Middle frontal gyrus (tissue), 1 donor: ENCODE results near the gene RC3H2.
"Not testable (repeated sequence)": the region's sequence is repeated elsewhere in the genome, so short reads cannot be mapped to it uniquely, and the experiment has no call there.

Experiments used
- DNase-seq: peaks from one replicate; pipeline ENCODE4 v3.0.0-alpha.2; 2015; ENCODE audit warnings: low spot score; ENCODE audit errors: extremely low spot score

RC3H2 gene

DNA sequence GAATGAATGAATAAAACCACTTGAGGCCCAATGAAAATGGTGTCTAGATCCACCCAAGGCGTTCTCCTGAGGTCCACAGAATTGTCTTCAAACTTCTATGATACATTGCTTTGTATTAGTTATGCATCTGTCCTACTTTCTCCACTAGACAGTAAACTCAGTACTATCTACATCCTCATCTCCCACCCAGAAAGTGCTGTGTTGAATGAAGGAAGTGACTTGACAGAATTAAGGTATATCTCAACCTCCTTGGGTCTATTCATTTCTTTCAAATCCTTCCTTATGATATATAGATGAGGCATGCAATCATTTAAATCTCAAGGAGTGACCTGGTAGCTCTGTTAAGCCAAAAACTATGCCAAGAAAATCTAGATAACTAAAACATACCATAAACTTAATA is 61.0 kb downstream of the RC3H2 start:
- no peak for DNase-seq

DNA sequence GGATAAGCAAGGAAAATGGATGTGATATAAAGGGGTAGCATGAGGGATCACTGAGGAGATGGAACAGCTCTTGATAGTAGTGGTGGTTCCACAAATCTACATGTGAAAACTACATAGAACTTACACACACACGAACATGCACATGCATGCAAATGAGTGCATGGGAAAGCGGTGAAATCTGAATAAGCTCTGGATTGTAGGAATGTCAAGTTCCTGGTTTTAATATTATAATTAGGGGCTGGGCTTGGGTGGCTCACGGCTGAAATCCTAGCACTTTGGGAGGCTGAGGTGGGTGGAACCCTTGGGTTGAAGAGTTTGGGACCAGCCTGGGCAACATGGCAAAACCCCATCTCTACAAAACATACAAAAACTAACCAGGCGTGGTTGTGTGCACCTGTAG is 63.7 kb downstream of the RC3H2 start:
- no peak for DNase-seq

- DNase-seq, result not testable (repeated sequence)
Observed at GRCh38 chr9:122838441-122838840, 66.7 kb downstream of the RC3H2 start.

DNA sequence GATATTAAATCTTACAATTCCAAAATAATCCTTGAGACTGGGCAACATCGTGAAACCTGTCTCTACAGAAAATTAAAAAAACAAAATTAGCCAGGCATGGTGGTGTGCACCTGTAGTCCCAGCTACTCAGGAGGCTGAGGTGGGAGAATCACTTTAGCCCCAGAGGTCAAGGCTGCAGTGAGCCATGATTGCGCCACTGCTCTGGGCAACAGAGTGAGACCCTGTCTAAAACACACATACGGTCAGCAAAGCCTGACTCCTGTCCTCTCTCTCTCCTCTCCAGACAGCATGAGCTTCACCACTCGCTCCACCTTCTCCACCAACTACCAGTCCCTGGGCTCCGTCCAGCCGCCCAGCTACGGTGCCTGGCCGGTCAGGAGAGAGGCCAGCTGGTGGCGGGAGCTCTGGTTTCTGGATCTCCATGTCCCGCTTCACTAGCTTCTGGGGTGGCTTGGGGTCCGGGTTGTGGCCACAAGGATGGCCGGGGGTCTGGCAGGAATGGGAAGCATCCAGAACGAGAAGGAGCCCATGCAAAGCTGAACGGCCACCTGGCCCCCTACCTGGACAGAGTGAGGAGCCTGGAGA is 67.8 kb downstream of the RC3H2 start:
- no peak for DNase-seq

DNA sequence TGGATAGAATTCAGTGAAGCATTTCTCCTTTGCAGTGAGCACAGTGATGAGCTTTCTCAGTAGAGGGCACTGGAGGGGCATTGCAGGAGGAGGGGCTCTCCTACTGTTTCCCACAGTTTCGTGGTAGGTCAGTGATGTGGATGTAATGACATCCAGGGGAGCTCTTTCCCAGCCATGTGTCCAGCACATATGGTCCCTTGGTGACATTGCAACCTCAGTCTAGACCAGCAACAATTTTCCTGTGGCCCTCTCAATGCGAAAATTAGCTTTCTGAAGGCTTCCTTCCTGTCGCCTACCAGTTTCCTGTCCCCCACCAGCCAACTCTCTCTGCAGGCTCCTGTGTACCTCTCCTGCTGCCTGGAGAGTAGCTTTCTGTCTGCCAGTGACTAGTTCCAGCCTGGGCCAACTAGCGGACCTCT is 69.8 kb downstream of the RC3H2 start:
- no peak for DNase-seq

DNA sequence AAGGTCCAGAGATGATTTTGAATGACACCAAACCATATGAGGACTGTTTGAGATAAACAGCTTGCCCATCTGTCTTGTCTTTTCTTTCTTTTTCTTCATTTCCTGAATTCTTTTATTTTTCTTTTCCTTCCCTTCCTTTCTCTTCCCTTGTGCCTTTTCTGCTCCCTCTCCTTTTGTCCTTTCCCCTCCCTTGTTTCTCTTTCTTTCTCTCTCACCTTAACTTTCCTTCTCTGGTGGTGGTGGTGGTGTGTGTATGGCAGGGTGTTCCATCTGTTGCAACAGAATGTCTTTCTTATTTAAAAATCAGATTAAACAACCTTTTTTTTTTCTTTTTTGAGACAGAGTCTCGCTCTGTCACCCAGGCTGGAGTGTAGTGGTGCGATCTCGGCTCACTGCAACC is 73.0 kb downstream of the RC3H2 start:
- no peak for DNase-seq

GRCh38 chr9:122828965-122829284 is 76.2 kb downstream of the RC3H2 start:
- not testable (repeated sequence) for DNase-seq

DNA sequence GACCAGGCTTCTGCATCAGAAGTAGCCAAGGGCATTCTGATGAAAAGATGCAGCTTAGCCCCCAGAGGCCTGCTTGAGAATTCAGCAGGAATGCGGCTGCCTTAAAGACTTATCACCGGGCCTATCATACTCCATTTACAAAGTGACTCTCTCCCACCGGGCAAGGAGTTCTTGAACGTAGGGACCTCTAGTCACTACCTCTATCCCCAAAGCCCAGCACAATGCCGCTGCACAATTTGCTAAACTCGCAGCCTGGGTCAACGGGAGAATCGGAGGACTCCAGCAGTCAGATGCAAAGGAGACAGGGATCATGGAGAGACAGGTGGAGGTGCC is 77.4 kb downstream of the RC3H2 start:
- DNase-seq, result no peak

DNA sequence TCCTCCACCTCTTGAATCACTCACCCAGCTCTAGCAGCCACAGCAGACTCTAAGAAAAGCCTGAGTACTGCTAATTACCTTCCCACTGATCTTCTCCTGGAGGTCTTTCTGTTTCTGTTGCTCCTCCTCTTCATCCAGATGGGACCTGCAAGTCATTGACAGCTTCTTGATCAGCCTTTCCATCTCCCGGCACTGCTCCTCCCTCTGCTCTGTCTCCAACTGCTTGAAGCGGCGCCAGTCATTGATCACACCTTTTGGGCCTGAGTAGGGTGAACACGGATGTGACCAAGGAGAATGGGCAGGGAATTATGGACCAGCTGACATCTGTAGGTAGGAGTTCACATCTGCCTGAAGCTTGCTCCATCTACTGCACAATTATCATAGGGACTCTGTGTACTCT is 82.2 kb downstream of the RC3H2 start:
- no peak for DNase-seq

DNA sequence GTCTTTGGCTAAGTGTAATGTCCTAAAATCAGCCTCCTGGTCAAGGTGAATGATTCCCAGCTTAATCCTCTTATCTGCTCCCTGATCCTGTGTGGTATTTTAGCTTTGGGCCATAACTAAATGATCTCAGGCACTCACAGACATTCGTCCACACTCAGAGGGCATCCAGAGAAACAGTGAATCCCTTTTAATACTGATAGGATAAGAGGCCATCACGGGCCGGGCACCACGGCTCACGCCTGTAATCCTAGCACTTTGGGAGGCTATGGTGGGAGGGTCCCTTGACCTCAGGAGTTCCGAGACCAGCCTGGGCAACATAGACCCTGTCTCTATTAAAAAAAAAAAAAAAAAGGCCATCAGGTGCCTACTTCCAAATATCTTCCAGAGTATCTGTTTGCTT is 83.1 kb downstream of the RC3H2 start:
- DNase-seq, result no peak

GRCh38 chr9:122821278-122821943 is 83.7 kb downstream of the RC3H2 start:
- no peak for DNase-seq

DNA sequence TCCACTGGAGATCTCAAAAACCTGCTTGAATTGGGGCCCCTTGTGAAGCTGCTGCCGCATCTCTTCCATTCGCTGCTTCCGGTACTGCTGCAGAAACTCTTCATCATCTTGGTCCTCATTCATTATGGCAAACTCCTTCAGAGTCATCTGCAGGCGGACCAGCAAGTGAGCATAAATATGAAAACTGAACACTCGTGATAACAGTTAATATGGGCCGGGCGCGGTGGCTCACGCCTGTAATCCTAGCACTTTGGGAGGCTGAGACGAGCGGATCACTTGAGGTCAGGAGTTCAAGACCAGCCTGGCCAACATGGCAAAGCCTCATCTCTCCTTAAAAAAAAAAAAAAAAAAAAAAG is 84.7 kb downstream of the RC3H2 start:
- DNase-seq, result no peak

GRCh38 chr9:122819791-122820489 is 85.2 kb downstream of the RC3H2 start:
- DNase-seq, result no peak

DNA sequence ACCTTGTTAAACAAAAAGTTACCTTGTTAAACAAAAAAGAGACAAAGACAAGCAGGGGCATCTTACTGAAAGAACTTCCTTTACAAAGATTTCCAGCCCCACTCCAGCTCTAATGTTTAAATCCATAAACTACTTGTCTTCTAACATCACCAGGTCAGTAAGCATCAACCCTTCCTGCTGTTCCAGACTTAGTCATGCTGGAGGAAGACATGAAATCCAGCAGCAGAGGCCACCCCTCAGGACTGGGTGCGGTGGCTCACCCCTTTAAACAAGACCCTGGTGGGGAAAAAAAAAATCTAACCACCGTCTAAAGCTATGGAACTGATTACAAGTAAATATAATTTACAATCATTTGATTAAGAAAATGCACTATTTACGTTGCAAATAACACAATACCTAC is 85.8 kb downstream of the RC3H2 start:
- DNase-seq, result no peak

DNA sequence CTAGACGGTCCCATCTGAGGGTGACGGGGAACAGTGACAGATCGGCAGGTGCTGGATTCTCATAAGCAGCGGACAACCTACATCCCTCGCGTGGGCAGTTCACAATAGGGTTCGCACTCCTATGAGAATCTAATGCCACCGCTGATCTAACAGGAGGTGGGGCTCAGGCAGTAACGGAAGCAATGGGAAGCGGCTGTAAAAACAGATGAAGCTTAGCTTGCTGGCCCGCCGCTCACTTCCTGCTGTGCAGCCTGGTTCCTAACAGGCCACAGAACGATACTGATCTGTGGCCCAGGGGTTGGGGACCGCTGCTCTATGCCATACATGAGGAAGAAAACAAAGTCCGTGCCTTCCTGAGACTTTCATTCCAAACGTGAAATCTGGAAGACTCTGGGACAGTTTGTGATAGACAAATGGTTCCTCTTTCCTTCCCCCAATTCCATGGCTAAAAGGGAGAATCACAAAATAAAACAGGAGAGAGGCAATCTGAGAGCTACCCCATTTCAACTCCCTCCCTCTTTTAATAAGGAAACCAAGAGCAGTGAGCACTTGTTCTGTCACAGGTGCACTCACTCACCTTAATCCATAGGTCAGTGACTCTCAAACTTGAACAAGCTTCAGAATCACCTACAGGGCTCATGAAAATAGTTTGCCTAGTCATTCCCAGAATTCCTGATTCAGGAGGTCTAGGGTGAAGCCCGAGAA is 88.8 kb downstream of the RC3H2 start:
- no peak for DNase-seq

DNA sequence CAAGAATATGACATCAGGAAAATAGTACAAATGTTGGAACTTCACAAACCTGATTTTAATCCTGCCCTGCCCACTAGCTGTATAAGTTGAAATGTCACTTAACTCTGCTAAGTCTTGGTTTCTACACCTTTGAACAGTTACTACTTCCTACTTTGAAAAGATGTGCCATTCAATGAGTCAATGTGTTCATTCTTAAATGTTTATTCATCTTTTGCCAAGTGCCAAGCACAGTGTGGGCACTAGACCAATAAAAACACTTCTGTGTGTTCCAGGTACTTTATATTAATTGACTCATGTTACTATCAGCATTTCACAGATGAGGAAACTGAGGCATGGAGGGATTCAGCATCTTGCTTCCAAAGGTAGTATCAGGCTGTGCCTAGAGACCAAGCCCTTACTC is 89.6 kb downstream of the RC3H2 start:
- DNase-seq, result no peak

- DNase-seq, result no peak
Observed at GRCh38 chr9:122814545-122814944, 90.6 kb downstream of the RC3H2 start.

DNA sequence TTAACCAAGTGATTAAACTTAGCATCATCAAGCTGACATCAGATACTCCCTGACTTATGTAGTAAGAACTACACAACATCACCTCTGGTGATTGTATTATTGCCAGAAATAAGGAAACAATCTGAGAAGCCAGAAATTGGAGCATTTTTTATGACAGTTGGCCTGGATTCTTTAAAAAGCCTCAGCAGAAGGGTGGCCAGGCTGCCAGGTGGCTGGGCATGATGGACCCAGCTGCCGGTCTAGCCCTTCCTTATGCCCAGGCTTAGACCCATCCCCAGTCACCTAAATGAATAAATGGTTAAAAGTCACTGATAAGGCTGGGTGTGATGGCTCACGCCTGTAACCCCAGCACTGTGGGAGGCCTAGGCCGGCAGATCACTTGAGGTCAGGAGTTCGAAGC is 92.4 kb downstream of the RC3H2 start:
- no peak for DNase-seq

GRCh38 chr9:122810306-122810946 is 94.7 kb downstream of the RC3H2 start:
- DNase-seq, result peak; percentile 78

DNA sequence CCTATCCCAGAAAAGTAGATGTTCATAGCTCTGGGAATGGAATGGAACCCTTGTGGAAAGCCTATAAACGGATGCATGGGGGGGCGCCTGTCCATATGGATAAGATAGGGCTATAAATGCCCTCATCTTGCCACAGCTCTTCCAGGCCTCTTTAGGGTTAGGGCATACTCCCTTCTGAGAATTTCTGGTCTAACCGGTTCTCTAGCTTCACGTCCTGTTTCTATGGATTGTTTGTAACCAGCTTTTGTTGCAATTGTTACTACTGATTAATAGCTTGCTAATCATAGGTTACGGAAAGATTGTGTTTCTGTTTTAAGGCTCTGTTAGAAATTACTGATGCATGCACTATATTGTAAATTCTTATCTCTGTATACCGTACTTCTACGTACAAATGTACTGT is 95.9 kb downstream of the RC3H2 start:
- not testable (repeated sequence) for DNase-seq

GRCh38 chr9:122808141-122808540 is 97.0 kb downstream of the RC3H2 start:
- DNase-seq, result no peak

GRCh38 chr9:122807271-122807900 is 97.8 kb downstream of the RC3H2 start:
- DNase-seq, result peak; percentile 52
